ENCODE measurements around the gene ZIC4. TPM values are rescaled to one million over a fixed set of nuclear protein-coding genes. Genes with fewer than 3 reads are reported as not detected.

Gene ZIC4
- polyA plus RNA-seq, 4 donors: 0.03 TPM; not detected in 3

DNA sequence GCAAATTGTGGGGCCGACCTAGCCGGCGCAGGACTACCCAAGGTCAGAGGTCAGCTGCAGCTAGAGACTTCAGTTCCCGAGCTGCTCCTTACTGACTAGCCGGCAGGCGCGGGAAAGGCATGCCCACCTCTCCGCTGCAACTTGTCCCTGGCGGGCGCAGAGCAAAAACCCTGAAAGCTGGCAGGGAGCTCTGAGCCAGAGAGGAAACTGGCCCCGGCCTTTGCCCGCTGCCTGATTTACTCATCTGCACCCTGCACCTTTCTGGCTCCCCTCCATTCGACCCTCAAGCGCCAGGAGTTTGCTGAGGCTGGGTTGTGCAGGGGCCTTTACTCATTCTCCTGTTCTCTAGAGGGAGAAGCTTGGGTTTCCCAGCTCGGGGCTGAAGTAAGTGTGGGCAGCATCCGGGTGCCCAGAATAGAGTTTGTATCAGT, 1.5 kb downstream of the ZIC4 start:
- no peak for DNase-seq
- Histone ChIP-seq H3K27me3 (ENCODE audit: control insufficient read depth in 3 of 3, insufficient read depth in 3 of 3, low read length in 3 of 3) (peaks cover 3 to 96% (median 58%) of the 10 kb centered on the region in 3 donors), H3K36me3 (ENCODE audit: control insufficient read depth in 3 of 3, insufficient read depth in 2 of 3, low read depth in 1 of 3, low read length in 3 of 3) (no peaks in the 10 kb centered on the region), H3K4me1 (ENCODE audit: control insufficient read depth in 3 of 3, insufficient read depth in 2 of 3, low read depth in 1 of 3, low read length in 2 of 3) (peaks cover 0 to 4% (median 0%) of the 10 kb centered on the region in 3 donors), H3K4me3 (ENCODE audit: low read depth in 1 of 3, low read length in 3 of 3) (no peak overlapping the region), H3K9me3 (ENCODE audit: control insufficient read depth in 2 of 2, insufficient read depth in 1 of 2, low read depth in 1 of 2, low read length in 1 of 2) (peaks cover 0 to 3% of the 10 kb centered on the region in 2 donors), H3K27ac (ENCODE audit: low read depth in 1 of 3, low read length in 2 of 3) (no peak overlapping the region)
- no peak for FAIRE-seq
- 12 to 14% (median 12%) methylated on average over 16 of the region's 16 CpGs for WGBS, 3 donors

DNA sequence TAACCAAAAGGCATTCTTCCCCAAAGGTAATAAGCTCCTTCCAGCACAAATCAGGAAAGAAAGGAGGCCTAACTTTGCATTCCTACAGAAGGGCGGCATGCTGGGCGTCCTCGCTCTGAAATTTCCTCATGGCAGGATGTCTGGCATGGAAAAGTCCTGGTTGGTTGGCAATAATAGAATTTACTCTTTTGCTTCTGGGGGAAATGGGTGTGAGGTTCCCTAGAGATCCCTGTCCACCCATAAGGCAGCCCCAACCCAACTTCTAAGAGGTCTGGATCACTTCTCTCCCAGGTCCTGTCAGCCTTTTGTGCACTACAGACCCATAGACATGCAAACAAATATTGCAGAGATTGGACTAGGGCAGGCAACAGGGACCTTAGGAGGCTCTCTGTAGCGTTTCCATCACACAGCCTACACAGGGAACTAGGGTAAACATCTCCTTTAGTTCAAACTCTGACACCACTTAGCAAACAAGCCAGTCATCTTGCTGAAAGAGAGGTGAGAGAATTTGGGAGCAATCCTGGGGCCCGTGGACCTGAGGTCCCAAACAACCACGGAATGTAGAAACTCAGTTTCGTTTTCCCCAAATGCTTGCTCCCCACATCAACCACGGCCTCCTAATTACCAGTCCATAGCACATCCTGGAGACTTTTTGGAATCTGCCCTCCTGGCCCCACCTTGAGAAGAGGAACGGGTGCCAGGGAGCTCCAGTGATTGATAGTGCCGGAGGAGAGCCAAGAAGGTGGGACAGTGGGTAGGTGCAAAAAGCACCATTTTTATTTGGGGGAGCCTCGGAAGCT, 2.1 kb downstream of the ZIC4 start:
- DNase-seq (no peak), FAIRE-seq (no peak)
- 25 to 32% (median 31%) methylated on average over 11 of the region's 11 CpGs for WGBS, 3 donors
- H3K4me1 ChIP-seq (ENCODE audit: control insufficient read depth in 3 of 3, insufficient read depth in 2 of 3, low read depth in 1 of 3, low read length in 2 of 3): no peaks in the 10 kb centered on the region
- peaks cover 0 to 3% of the 10 kb centered on the region in 2 donors for H3K9me3 ChIP-seq (ENCODE audit: control insufficient read depth in 2 of 2, insufficient read depth in 1 of 2, low read depth in 1 of 2, low read length in 1 of 2)
- H3K36me3 ChIP-seq (ENCODE audit: control insufficient read depth in 3 of 3, insufficient read depth in 2 of 3, low read depth in 1 of 3, low read length in 3 of 3): no peaks in the 10 kb centered on the region
- H3K27ac ChIP-seq (ENCODE audit: low read depth in 1 of 3, low read length in 2 of 3): no peak overlapping the region
- H3K4me3 ChIP-seq (ENCODE audit: low read depth in 1 of 3, low read length in 3 of 3): no peak overlapping the region
- peaks cover 3 to 96% (median 54%) of the 10 kb centered on the region in 3 donors for H3K27me3 ChIP-seq (ENCODE audit: control insufficient read depth in 3 of 3, insufficient read depth in 3 of 3, low read length in 3 of 3)

DNA sequence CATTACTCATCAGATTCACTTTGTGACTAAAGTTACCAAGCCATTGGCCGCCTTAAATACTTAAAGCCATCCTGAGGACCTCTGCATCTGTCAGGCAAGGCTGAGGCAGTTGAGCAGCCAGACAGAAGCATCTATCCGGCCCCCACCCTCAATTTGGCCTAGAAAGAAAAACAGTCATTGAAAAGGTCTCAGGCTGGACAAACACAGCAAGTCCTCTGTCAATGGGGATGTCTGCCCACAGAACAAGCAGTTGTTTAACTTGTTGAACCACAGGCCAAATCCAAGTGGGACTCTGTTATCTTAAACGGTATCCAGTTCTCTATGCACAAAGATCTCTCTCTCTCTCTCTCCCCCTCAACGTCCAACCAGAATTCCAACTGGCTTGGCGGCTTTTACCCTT, 2.8 kb downstream of the ZIC4 start:
- no peak for FAIRE-seq
- H3K4me1 ChIP-seq (ENCODE audit: control insufficient read depth in 3 of 3, insufficient read depth in 2 of 3, low read depth in 1 of 3, low read length in 2 of 3): no peaks in the 10 kb centered on the region
- no peak for DNase-seq
- WGBS, 3 donors: 31 to 56% (median 45%) methylated on average over 5 of the region's 5 CpGs
- no peak overlapping the region for H3K4me3 ChIP-seq (ENCODE audit: low read depth in 1 of 3, low read length in 3 of 3)
- H3K36me3 ChIP-seq (ENCODE audit: control insufficient read depth in 3 of 3, insufficient read depth in 2 of 3, low read depth in 1 of 3, low read length in 3 of 3): no peaks in the 10 kb centered on the region
- H3K9me3 ChIP-seq (ENCODE audit: control insufficient read depth in 2 of 2, insufficient read depth in 1 of 2, low read depth in 1 of 2, low read length in 1 of 2): peaks cover 0 to 3% of the 10 kb centered on the region in 2 donors
- H3K27ac ChIP-seq (ENCODE audit: low read depth in 1 of 3, low read length in 2 of 3): no peak overlapping the region
- peaks cover 3 to 96% (median 51%) of the 10 kb centered on the region in 3 donors for H3K27me3 ChIP-seq (ENCODE audit: control insufficient read depth in 3 of 3, insufficient read depth in 3 of 3, low read length in 3 of 3)

DNA sequence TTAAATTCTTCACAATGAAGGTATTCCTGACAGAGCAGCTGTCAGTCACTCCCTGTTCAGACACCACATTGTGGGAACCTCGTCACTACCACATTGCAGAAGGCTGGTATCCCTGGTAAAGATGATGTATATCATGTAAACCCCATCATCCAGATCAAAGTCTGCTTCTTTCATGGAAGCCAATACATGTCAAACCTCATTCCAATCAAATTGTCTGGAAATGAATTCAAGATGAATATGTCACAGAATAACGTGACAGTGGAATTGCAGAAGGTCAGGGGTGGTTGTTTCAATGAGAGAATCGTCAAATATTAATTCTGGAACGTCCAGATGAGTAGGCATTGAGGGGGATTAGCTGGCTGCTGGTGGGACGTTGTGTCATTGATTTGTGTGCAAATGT, 4.2 kb downstream of the ZIC4 start:
- H3K4me1 ChIP-seq (ENCODE audit: control insufficient read depth in 3 of 3, insufficient read depth in 2 of 3, low read depth in 1 of 3, low read length in 2 of 3): no peaks in the 10 kb centered on the region
- no peaks in the 10 kb centered on the region for H3K36me3 ChIP-seq (ENCODE audit: control insufficient read depth in 3 of 3, insufficient read depth in 2 of 3, low read depth in 1 of 3, low read length in 3 of 3)
- peaks cover 3 to 96% (median 51%) of the 10 kb centered on the region in 3 donors for H3K27me3 ChIP-seq (ENCODE audit: control insufficient read depth in 3 of 3, insufficient read depth in 3 of 3, low read length in 3 of 3)
- H3K27ac ChIP-seq (ENCODE audit: low read depth in 1 of 3, low read length in 2 of 3): no peak overlapping the region
- DNase-seq (no peak), FAIRE-seq (no peak)
- no peak overlapping the region for H3K4me3 ChIP-seq (ENCODE audit: low read depth in 1 of 3, low read length in 3 of 3)
- 7 to 22% (median 10%) methylated on average over 5 of the region's 5 CpGs for WGBS, 3 donors
- peaks cover 0 to 13% of the 10 kb centered on the region in 2 donors for H3K9me3 ChIP-seq (ENCODE audit: control insufficient read depth in 2 of 2, insufficient read depth in 1 of 2, low read depth in 1 of 2, low read length in 1 of 2)

DNA sequence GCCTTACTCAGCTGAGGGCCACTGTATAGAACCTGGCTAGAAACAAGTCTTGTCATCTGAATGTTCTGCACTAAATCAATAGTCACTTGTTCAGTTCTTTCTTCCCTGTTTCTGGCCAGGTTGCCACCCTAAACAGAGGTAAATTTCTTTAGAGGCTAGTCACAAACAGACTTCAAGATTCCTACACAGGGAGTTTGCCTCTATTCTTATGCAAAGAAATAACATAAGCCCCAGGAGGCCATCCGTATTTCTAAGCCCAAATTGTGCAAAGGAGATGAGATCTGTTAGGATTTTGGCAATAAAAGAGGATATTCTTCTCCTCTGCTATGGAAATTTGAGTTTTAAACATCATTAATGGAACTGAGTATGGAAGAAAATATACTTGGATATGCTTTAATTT, 4.9 kb downstream of the ZIC4 start:
- DNase-seq: no peak
- Histone ChIP-seq H3K36me3 (ENCODE audit: control insufficient read depth in 3 of 3, insufficient read depth in 2 of 3, low read depth in 1 of 3, low read length in 3 of 3) (no peaks in the 10 kb centered on the region), H3K4me3 (ENCODE audit: low read depth in 1 of 3, low read length in 3 of 3) (no peak overlapping the region), H3K9me3 (ENCODE audit: control insufficient read depth in 2 of 2, insufficient read depth in 1 of 2, low read depth in 1 of 2, low read length in 1 of 2) (peaks cover 0 to 15% of the 10 kb centered on the region in 2 donors), H3K27me3 (ENCODE audit: control insufficient read depth in 3 of 3, insufficient read depth in 3 of 3, low read length in 3 of 3) (peaks cover 3 to 96% (median 49%) of the 10 kb centered on the region in 3 donors), H3K27ac (ENCODE audit: low read depth in 1 of 3, low read length in 2 of 3) (no peak overlapping the region), H3K4me1 (ENCODE audit: control insufficient read depth in 3 of 3, insufficient read depth in 2 of 3, low read depth in 1 of 3, low read length in 2 of 3) (no peaks in the 10 kb centered on the region)
- 3 to 21% (median 7%) methylated on average over 1 of the region's 1 CpG for WGBS, 3 donors
- FAIRE-seq: no peak

DNA sequence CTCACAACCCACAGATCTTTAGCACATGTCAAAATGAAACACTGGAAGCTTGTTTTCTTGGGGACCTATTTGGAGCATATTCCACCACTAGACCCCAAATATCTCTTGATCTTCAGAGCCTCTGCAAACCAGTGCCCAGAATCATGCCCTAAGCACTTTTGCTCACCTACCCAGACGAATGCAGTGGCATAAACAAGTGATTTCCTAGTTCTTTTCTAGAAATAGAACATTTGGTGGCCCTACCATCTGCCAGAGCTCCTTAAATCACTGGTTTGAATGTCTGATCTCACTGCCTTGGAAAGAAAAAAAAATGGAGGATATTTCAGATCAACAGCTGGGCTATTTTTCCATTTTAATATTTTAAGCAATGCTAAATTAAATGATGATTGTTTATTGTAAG, 5.3 kb downstream of the ZIC4 start:
- peaks cover 0 to 15% of the 10 kb centered on the region in 2 donors for H3K9me3 ChIP-seq (ENCODE audit: control insufficient read depth in 2 of 2, insufficient read depth in 1 of 2, low read depth in 1 of 2, low read length in 1 of 2)
- FAIRE-seq: no peak
- no peaks in the 10 kb centered on the region for H3K36me3 ChIP-seq (ENCODE audit: control insufficient read depth in 3 of 3, insufficient read depth in 2 of 3, low read depth in 1 of 3, low read length in 3 of 3)
- H3K27ac ChIP-seq (ENCODE audit: low read depth in 1 of 3, low read length in 2 of 3): no peak overlapping the region
- no peak for DNase-seq
- H3K27me3 ChIP-seq (ENCODE audit: control insufficient read depth in 3 of 3, insufficient read depth in 3 of 3, low read length in 3 of 3): peaks cover 3 to 96% (median 49%) of the 10 kb centered on the region in 3 donors
- no peak overlapping the region for H3K4me3 ChIP-seq (ENCODE audit: low read depth in 1 of 3, low read length in 3 of 3)
- no peaks in the 10 kb centered on the region for H3K4me1 ChIP-seq (ENCODE audit: control insufficient read depth in 3 of 3, insufficient read depth in 2 of 3, low read depth in 1 of 3, low read length in 2 of 3)
- 0 to 17% (median 2%) methylated on average over 1 of the region's 1 CpG for WGBS, 3 donors

DNA sequence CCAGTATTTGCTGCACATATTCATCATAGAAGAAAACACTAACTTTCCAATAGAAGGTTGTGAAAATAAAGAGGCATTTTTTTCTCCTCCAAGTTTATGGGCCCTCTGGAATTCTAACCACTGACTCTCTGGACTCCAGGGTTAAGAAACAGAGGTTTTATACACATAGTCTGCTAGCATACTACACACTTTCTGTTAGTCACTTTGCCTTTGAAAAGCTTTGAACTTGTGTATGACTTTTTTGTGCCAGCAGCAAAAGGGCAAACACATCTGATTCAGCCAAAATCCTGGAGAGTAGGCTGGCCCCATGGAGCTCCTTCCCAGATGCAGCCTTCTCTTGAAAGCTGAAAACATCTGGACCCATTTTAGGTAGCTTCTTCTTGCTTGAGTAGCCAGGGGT, 6.2 kb downstream of the ZIC4 start:
- no peaks in the 10 kb centered on the region for H3K36me3 ChIP-seq (ENCODE audit: control insufficient read depth in 3 of 3, insufficient read depth in 2 of 3, low read depth in 1 of 3, low read length in 3 of 3)
- no peak overlapping the region for H3K4me3 ChIP-seq (ENCODE audit: low read depth in 1 of 3, low read length in 3 of 3)
- peaks cover 3 to 96% (median 49%) of the 10 kb centered on the region in 3 donors for H3K27me3 ChIP-seq (ENCODE audit: control insufficient read depth in 3 of 3, insufficient read depth in 3 of 3, low read length in 3 of 3)
- peaks cover 0 to 14% of the 10 kb centered on the region in 2 donors for H3K9me3 ChIP-seq (ENCODE audit: control insufficient read depth in 2 of 2, insufficient read depth in 1 of 2, low read depth in 1 of 2, low read length in 1 of 2)
- DNase-seq (no peak), FAIRE-seq (no peak)
- H3K4me1 ChIP-seq (ENCODE audit: control insufficient read depth in 3 of 3, insufficient read depth in 2 of 3, low read depth in 1 of 3, low read length in 2 of 3): no peaks in the 10 kb centered on the region
- no peak overlapping the region for H3K27ac ChIP-seq (ENCODE audit: low read depth in 1 of 3, low read length in 2 of 3)

DNA sequence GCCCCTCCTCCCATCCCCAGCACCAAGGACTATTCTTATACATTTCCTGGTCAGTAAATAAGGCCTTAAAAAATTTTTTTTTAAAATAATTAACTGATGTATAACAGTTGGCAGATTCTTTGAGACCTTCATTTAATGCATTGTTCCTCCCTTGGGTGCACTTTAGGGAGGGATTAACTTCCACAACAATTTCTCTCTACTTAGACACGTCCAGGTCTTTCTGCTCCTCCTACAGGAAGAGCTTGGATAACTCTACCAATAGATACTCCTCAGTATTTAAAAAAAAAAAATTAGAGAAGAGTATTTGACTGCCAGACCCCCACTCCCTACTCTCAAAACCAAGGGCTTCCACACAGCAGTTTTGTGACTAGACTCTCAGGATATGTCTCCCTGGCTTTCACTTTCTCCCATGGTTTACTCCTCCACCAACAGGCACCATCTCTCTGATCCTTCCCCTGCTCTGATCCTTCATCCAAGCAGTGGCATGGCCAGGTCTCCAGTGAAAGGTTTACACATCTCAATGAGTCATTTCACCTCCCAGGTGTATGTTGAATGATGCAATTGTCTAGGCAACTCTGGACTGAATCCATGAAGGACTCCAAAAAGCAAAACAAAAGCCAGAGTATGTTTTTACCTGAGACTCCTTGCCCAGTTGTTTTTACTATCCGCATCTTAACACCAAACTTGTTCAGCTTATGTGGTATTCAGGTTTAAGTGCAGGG, 7.4 kb downstream of the ZIC4 start:
- 38 to 61% (median 43%) methylated on average over 2 of the region's 2 CpGs for WGBS, 3 donors
- H3K36me3 ChIP-seq (ENCODE audit: control insufficient read depth in 3 of 3, insufficient read depth in 2 of 3, low read depth in 1 of 3, low read length in 3 of 3): no peaks in the 10 kb centered on the region
- H3K4me3 ChIP-seq (ENCODE audit: low read depth in 1 of 3, low read length in 3 of 3): no peak overlapping the region
- peaks cover 0 to 17% of the 10 kb centered on the region in 2 donors for H3K9me3 ChIP-seq (ENCODE audit: control insufficient read depth in 2 of 2, insufficient read depth in 1 of 2, low read depth in 1 of 2, low read length in 1 of 2)
- no peak for DNase-seq
- no peaks in the 10 kb centered on the region for H3K4me1 ChIP-seq (ENCODE audit: control insufficient read depth in 3 of 3, insufficient read depth in 2 of 3, low read depth in 1 of 3, low read length in 2 of 3)
- H3K27me3 ChIP-seq (ENCODE audit: control insufficient read depth in 3 of 3, insufficient read depth in 3 of 3, low read length in 3 of 3): peaks cover 3 to 96% (median 47%) of the 10 kb centered on the region in 3 donors
- no peak for FAIRE-seq
- no peak overlapping the region for H3K27ac ChIP-seq (ENCODE audit: low read depth in 1 of 3, low read length in 2 of 3)

All from small intestine (tissue), 7 donors.